Measurements from ENCODE around the gene PRRT1.
"Not testable (repeated sequence)": the region's sequence is repeated elsewhere in the genome, so short reads cannot be mapped to it uniquely, and the experiment has no call there.

Gene PRRT1

GRCh38 chr6:32151863-32152768 is at the start of gene PRRT1:
Gene PRRT1 (minus strand): TSS chr6:32151939. CDS start chr6:32151827, 112 bp downstream.
- DNase-seq (ENCODE audit: low read depth, low spot score): no peak

- no peak for DNase-seq (ENCODE audit: low read depth, low spot score)
These were observed 49.2 kb upstream of the PRRT1 start for GRCh38 chr6:32200711-32201475.

- no peak for DNase-seq (ENCODE audit: low read depth, low spot score)
These were observed 47.1 kb upstream of the PRRT1 start for GRCh38 chr6:32198866-32199265.

GRCh38 chr6:32198345-32198696 is 46.6 kb upstream of the PRRT1 start:
- DNase-seq (ENCODE audit: low read depth, low spot score): no peak

- DNase-seq (ENCODE audit: low read depth, low spot score): no peak
These were observed 45.2 kb upstream of the PRRT1 start for GRCh38 chr6:32196682-32197616.

GRCh38 chr6:32195902-32196681 is 44.4 kb upstream of the PRRT1 start:
- DNase-seq (ENCODE audit: low read depth, low spot score): peak; percentile 91

GRCh38 chr6:32195652-32195901 is 43.8 kb upstream of the PRRT1 start:
- DNase-seq (ENCODE audit: low read depth, low spot score): peak; percentile 100

GRCh38 chr6:32194825-32195651 is 43.3 kb upstream of the PRRT1 start:
- DNase-seq (ENCODE audit: low read depth, low spot score): no peak

- DNase-seq (ENCODE audit: low read depth, low spot score): no peak
These were observed 42.6 kb upstream of the PRRT1 start for GRCh38 chr6:32194388-32194787.

- not testable (repeated sequence) for DNase-seq (ENCODE audit: low read depth, low spot score)
These were observed 41.4 kb upstream of the PRRT1 start for GRCh38 chr6:32193096-32193495.

GRCh38 chr6:32192608-32193039 is 40.9 kb upstream of the PRRT1 start, which contains the start of gene GPSM3:
Gene GPSM3 (minus strand): TSS chr6:32192643. CDS start chr6:32192513, 130 bp downstream.
- peak; percentile 76 for DNase-seq (ENCODE audit: low read depth, low spot score)

- no peak for DNase-seq (ENCODE audit: low read depth, low spot score)
These were observed 40.2 kb upstream of the PRRT1 start for GRCh38 chr6:32191696-32192607.

- no peak for DNase-seq (ENCODE audit: low read depth, low spot score)
These were observed 39.4 kb upstream of the PRRT1 start for GRCh38 chr6:32190911-32191677.

GRCh38 chr6:32190054-32190851 is 38.5 kb upstream of the PRRT1 start, which contains the start of gene PBX2:
Gene PBX2 (minus strand): TSS chr6:32190202. CDS start chr6:32189915, 287 bp downstream.
- peak; percentile 90 for DNase-seq (ENCODE audit: low read depth, low spot score)

- no peak for DNase-seq (ENCODE audit: low read depth, low spot score)
These were observed 38.0 kb upstream of the PRRT1 start for GRCh38 chr6:32189742-32190053.

- no peak for DNase-seq (ENCODE audit: low read depth, low spot score)
These were observed 37.5 kb upstream of the PRRT1 start for GRCh38 chr6:32189069-32189741.
